ENCODE measurements around the gene DPH6. TPM values are rescaled to one million over a fixed set of nuclear protein-coding genes. Genes with fewer than 3 reads are reported as not detected.
A peak's percentile ranks its signal among the peaks of the same experiment; 100 is the strongest.

DPH6 gene
- total RNA-seq, 1 experiment from 2014 or later, result 31.7 TPM

- no peak for TF ChIP-seq ZNF512 (CRISPR knock-in tag; IDR thresholded peaks at IDR 0.05; ENCODE audit: borderline replicate concordance)
- no peak for TF ChIP-seq RORB (CRISPR knock-in tag; IDR thresholded peaks at IDR 0.05)
- no peak for TF ChIP-seq ZMAT4 (CRISPR knock-in tag; IDR thresholded peaks at IDR 0.05)
- TF ChIP-seq PRRX2 (CRISPR knock-in tag; IDR thresholded peaks at IDR 0.05), result no peak
- no peak for TF ChIP-seq ETV6 (CRISPR knock-in tag; IDR thresholded peaks at IDR 0.05)
- TF ChIP-seq NR3C1 (CRISPR knock-in tag; conservative IDR thresholded peaks at IDR 0.05; ENCODE audit: low read depth), result no peak
These were observed 5.9 kb downstream of the DPH6 start (continued) for GRCh38 chr15:35540021-35540420.

GRCh38 chr15:35535365-35535916 is 10.5 kb downstream of the DPH6 start:
- TF ChIP-seq ZNF121 (CRISPR knock-in tag; IDR thresholded peaks at IDR 0.05) (no peak), E2F5 (CRISPR knock-in tag; IDR thresholded peaks at IDR 0.05) (no peak), AR (CRISPR knock-in tag; IDR thresholded peaks at IDR 0.05) (no peak), ATF1 (CRISPR knock-in tag; IDR thresholded peaks at IDR 0.05) (no peak), JAZF1 (CRISPR knock-in tag; IDR thresholded peaks at IDR 0.05) (no peak), IRF2 (CRISPR knock-in tag; IDR thresholded peaks at IDR 0.05; ENCODE audit: borderline replicate concordance, low read depth) (no peak), ZMAT4 (CRISPR knock-in tag; IDR thresholded peaks at IDR 0.05) (no peak), ATF3 (CRISPR knock-in tag; conservative IDR thresholded peaks at IDR 0.05) (no peak), KAT7 (CRISPR knock-in tag; IDR thresholded peaks at IDR 0.05; ENCODE audit: borderline replicate concordance) (no peak), NR3C1 (CRISPR knock-in tag; conservative IDR thresholded peaks at IDR 0.05; ENCODE audit: low read depth) (no peak)
- DNase-seq (ENCODE audit: low spot score) (no peak), ATAC-seq (no peak)
- no peaks in the 10 kb centered on the region for H3K9me3 Mint-ChIP-seq
- ChIA-PET POLR2A (no interaction called here), CTCF (no interaction called here)
- no peak overlapping the region for H3K4me3 Mint-ChIP-seq
- no peak overlapping the region for H3K27ac Mint-ChIP-seq
- H3K4me1 Mint-ChIP-seq, result no peaks in the 10 kb centered on the region
- H3K27me3 Mint-ChIP-seq (ENCODE audit: low read depth), result no peaks in the 10 kb centered on the region
- H3K36me3 Mint-ChIP-seq, result 0 out of 2 replicates have a peak, but pooled peaks cover 4% of the 10 kb centered on the region

GRCh38 chr15:35533130-35534110 is 12.5 kb downstream of the DPH6 start:
- peaks cover 16% of the 10 kb centered on the region for H3K36me3 Mint-ChIP-seq
- no peak for ATAC-seq
- ChIA-PET CTCF (no interaction called here), POLR2A (no interaction called here)
- DNase-seq (ENCODE audit: low spot score), result no peak
- H3K4me1 Mint-ChIP-seq, result no peaks in the 10 kb centered on the region
- H3K9me3 Mint-ChIP-seq, result peaks cover 12% of the 10 kb centered on the region
- no peak for TF ChIP-seq ELF4 (CRISPR knock-in tag; IDR thresholded peaks at IDR 0.05; ENCODE audit: low read depth)
- TF ChIP-seq HMGA2 (CRISPR knock-in tag; IDR thresholded peaks at IDR 0.05), result peak; percentile 92
- no peak for TF ChIP-seq CTCF (IDR thresholded peaks at IDR 0.05)
- H3K4me3 Mint-ChIP-seq, result no peak overlapping the region
- peak overlapping the region; percentile 28 for H3K27ac Mint-ChIP-seq
- no peaks in the 10 kb centered on the region for H3K27me3 Mint-ChIP-seq (ENCODE audit: low read depth)
